ENCODE measurements around the gene NOTO. TPM values are rescaled to one million over a fixed set of nuclear protein-coding genes. Genes with fewer than 3 reads are reported as not detected.
A peak's percentile ranks its signal among the peaks of the same experiment; 100 is the strongest.

Gene NOTO
- total RNA-seq, 2 donors from 2014 or later = not detected

DNA sequence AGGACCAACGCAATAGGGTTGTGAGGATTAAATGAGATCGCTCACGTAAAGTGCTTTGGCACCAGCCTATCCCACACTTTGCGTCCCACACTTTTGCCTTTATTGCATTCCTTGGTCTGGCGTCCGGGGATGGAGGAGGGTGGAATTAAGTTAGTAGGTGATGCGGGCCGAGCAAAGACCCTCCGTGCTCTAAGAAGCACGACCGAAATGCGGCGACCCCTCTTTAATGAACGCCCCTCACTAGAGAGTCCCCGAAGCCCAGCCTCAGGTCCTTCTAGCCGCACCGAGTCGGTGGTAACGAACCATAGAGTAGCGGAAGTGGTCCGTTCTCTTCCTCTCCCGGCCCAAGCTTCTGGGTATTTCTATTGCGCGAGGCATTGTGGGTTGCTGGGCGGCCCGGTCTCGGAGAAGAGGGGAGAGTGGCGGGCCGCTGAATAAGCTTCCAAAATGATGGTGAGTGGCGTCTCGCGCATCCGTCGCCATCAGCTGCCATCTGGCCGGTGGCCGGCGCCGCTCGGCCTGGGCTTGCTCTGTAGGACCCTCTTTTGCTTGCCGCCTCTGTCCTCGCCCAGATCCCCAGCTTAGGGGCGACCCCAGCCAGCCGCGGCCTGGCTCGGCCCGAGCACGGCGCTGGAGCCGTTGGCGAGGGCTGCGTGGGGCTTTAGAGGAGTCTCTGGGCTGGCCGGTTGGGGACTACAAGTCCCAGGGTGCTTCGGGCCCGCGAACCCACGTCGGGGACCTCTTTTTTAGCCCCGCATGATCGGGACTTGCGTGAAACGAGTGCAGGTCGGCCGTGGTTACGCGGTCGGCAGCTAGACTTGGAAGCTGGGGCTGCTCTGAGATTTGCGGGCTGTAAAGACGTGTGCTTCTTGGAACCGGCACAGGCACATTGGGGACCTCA is 31.8 kb downstream of the NOTO start, which contains the start of gene CCT7:
CCT7 (plus strand) TSS at position 377 of the 901 bp plus-strand sequence; CDS start at position 448, 71 bp downstream.
- DNase-seq (ENCODE audit: low spot score) (peak; percentile 76), ATAC-seq (ENCODE audit: insufficient number of reproducible peaks, low FRiP score, low read depth) (peak; percentile 44)
- Histone ChIP-seq H3K4me3 (peak within 1 kb of the TSS; percentile 97), H3K9me3 (no peaks in the 10 kb centered on the region), H3K4me1 (ENCODE audit: control insufficient read depth in 1 of 2, low read depth in 2 of 2) (peaks cover 8 to 34% of the 10 kb centered on the region in 2 donors), H3K36me3 (no peaks in the 10 kb centered on the region), H3K27ac (peak within 1 kb of the TSS; percentile 86 to 92), H3K27me3 (replicated peaks; ENCODE audit: insufficient read depth) (no peaks in the 10 kb centered on the region)
- TF ChIP-seq, protein P1, sequence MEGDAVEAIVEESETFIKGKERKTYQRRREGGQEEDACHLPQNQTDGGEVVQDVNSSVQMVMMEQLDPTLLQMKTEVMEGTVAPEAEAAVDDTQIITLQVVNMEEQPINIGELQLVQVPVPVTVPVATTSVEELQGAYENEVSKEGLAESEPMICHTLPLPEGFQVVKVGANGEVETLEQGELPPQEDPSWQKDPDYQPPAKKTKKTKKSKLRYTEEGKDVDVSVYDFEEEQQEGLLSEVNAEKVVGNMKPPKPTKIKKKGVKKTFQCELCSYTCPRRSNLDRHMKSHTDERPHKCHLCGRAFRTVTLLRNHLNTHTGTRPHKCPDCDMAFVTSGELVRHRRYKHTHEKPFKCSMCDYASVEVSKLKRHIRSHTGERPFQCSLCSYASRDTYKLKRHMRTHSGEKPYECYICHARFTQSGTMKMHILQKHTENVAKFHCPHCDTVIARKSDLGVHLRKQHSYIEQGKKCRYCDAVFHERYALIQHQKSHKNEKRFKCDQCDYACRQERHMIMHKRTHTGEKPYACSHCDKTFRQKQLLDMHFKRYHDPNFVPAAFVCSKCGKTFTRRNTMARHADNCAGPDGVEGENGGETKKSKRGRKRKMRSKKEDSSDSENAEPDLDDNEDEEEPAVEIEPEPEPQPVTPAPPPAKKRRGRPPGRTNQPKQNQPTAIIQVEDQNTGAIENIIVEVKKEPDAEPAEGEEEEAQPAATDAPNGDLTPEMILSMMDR (IDR thresholded peaks at IDR 0.05) = no peak

DNA sequence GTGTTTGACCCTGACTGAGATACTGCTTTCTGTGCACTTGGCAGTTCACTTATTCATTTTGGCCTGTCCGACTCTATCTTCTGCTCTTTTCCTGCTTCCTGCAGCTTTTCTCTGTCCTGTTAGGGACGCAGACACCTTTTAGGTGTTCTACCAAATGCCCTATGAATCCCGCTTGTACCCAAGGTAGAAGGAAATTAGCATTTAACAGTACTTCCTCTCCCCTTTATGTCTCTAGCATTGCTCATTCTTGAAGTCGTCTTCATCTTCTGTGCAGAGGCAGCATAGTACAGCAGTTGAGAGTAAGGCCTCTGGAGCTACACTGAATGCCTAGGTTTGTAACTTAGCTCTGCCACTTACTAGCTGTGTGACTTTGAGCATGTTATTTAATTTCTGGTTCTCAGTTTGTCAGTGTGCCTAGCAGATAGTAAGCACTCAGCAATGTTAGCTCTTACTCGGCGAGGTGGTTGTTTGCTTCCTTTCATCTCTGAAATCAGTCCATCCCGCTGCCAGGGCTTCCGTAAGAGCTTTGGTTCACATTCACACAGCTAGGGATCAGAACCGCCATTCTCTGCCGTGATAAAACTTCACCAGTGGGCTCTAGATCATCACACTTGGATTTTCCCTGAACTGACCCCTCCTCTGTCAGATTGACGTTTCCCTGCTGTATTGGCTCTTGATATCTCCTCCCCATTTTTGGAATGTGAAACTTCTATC is 33.1 kb downstream of the NOTO start:
- peaks cover 8 to 34% of the 10 kb centered on the region in 2 donors for H3K4me1 ChIP-seq (ENCODE audit: control insufficient read depth in 1 of 2, low read depth in 2 of 2)
- H3K27ac ChIP-seq = no peak overlapping the region
- H3K9me3 ChIP-seq = no peaks in the 10 kb centered on the region
- TF ChIP-seq, protein P1 (IDR thresholded peaks at IDR 0.05) = no peak
- no peak for ATAC-seq (ENCODE audit: insufficient number of reproducible peaks, low FRiP score, low read depth)
- peak overlapping the region; percentile 97 for H3K4me3 ChIP-seq
- no peaks in the 10 kb centered on the region for H3K27me3 ChIP-seq (replicated peaks; ENCODE audit: insufficient read depth)
- DNase-seq (ENCODE audit: low spot score) = no peak
- H3K36me3 ChIP-seq = peaks cover 4% of the 10 kb centered on the region

DNA sequence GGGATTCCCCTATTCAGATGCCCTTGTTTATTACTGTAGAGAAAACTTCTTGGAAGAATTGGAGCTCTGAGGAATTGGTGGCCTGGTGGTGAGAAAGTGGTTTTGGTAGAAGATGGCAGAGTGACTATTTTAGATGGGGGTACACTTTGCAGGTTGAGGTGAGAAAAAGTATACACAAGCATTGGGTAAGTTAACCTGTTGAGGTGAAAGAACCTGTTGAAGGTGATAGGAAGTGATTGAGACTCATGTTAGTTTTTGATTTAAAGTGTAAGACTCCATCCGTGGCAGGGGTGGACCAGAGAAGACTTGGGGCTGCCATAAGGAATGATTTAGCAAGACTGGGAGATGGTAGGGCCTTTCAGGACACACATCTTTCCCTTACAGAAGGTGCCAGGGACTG is 34.8 kb downstream of the NOTO start:
- Histone ChIP-seq H3K4me1 (ENCODE audit: control insufficient read depth in 1 of 2, low read depth in 2 of 2) (peaks cover 8 to 33% of the 10 kb centered on the region in 2 donors), H3K9me3 (no peaks in the 10 kb centered on the region), H3K36me3 (peaks cover 14% of the 10 kb centered on the region), H3K27ac (no peak overlapping the region), H3K27me3 (replicated peaks; ENCODE audit: insufficient read depth) (no peaks in the 10 kb centered on the region), H3K4me3 (no peak overlapping the region)
- no peak for ATAC-seq (ENCODE audit: insufficient number of reproducible peaks, low FRiP score, low read depth)
- TF ChIP-seq, protein P1 (IDR thresholded peaks at IDR 0.05) = no peak
- DNase-seq (ENCODE audit: low spot score) = no peak

DNA sequence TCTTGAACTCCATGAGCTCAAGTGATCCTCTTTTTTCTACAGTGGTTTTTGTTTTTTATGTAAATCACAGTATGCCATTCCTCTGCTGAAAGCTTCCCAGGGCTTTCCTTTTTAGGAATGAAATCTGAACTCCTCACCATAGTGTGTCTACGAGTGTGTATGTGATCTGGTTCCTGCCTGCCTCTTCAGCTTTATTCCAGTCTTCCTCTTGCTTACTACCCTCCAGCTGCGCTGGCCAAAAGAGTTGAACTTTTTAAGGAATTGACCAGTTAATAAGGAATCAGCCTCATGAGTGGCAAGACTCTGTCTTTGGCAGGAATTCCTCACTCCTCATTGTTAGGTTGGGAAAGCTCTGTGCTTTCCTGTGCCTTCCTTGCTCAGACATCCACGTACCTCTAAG is 35.8 kb downstream of the NOTO start:
- ATAC-seq (ENCODE audit: insufficient number of reproducible peaks, low FRiP score, low read depth) (no peak), DNase-seq (ENCODE audit: low spot score) (no peak)
- H3K27me3 ChIP-seq (replicated peaks; ENCODE audit: insufficient read depth) = no peaks in the 10 kb centered on the region
- H3K36me3 ChIP-seq = peaks cover 15% of the 10 kb centered on the region
- peaks cover 4 to 26% of the 10 kb centered on the region in 2 donors for H3K4me1 ChIP-seq (ENCODE audit: control insufficient read depth in 1 of 2, low read depth in 2 of 2)
- H3K27ac ChIP-seq = no peak overlapping the region
- H3K9me3 ChIP-seq = no peaks in the 10 kb centered on the region
- TF ChIP-seq, protein P1 (IDR thresholded peaks at IDR 0.05) = no peak
- no peak overlapping the region for H3K4me3 ChIP-seq

DNA sequence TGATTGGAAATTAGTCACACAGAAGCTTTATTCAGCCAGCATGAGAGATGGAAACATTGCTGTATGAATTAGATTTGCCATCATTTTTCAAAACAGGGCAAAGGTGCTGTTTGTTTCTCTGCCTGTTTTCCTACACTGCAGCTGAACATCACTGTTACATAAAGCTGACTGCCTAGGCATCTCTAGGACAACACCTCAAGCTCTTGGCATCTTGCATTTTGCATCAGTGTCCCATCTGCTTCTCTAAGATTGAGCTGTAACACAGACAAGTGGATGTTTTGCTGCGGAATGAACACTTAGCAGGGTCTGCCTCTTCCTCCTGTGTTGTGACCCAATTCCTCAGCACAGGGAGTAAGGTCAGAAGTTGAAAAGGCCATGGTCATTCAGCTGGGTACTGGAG is 36.6 kb downstream of the NOTO start:
- ATAC-seq (ENCODE audit: insufficient number of reproducible peaks, low FRiP score, low read depth) (no peak), DNase-seq (ENCODE audit: low spot score) (no peak)
- Histone ChIP-seq H3K27ac (no peak overlapping the region), H3K4me1 (ENCODE audit: control insufficient read depth in 1 of 2, low read depth in 2 of 2) (peaks cover 4 to 26% of the 10 kb centered on the region in 2 donors), H3K9me3 (no peaks in the 10 kb centered on the region), H3K27me3 (replicated peaks; ENCODE audit: insufficient read depth) (no peaks in the 10 kb centered on the region), H3K4me3 (no peak overlapping the region), H3K36me3 (peaks cover 15% of the 10 kb centered on the region)
- TF ChIP-seq, protein P1 (IDR thresholded peaks at IDR 0.05) = no peak
